SK-N-SH treated with all-trans-retinoic acid at 6 μM for 48 hours (cell line): ENCODE results near the gene TMEM244.

Experiments
- ATAC-seq: fragments of 200-7000 bp; cut with Tn5 transposase; 3 replicates; pipeline ENCODE4 v1.9.1; 2020; ENCODE audit warnings: mild to moderate bottlenecking, moderate library complexity
- ARNTL ChIP-seq: fragments of 450-650 bp; formaldehyde crosslinking; IDR thresholded peaks from 2 replicates; pipeline ENCODE4 v1.5.0; 2020; ENCODE audit warnings: low read depth, mild to moderate bottlenecking, moderate library complexity, borderline replicate concordance
- CREB5 ChIP-seq: fragments of 250-450 bp; sonication (Bioruptor Pico); IDR thresholded peaks from 2 replicates; pipeline ENCODE4 v1.5.1; 2020; ENCODE audit warnings: low read depth, mild to moderate bottlenecking, moderate library complexity
- CSDC2 ChIP-seq: fragments of 250-450 bp; sonication (Bioruptor Pico); IDR thresholded peaks from 2 replicates; pipeline ENCODE4 v1.5.0; 2020; ENCODE audit warnings: mild to moderate bottlenecking, moderate library complexity
- CSRNP3 ChIP-seq: fragments of 250-450 bp; sonication (Bioruptor Pico); IDR thresholded peaks from 2 replicates; pipeline ENCODE4 v1.5.1; 2021; ENCODE audit warnings: mild to moderate bottlenecking, moderate library complexity
- ESRRG ChIP-seq: fragments of 250-450 bp; sonication (Bioruptor Pico); IDR thresholded peaks from 2 replicates; pipeline ENCODE4 v1.6.1; 2021; ENCODE audit warnings: mild to moderate bottlenecking
- GLIS3 ChIP-seq: fragments of 250-450 bp; sonication (Bioruptor Pico); IDR thresholded peaks from 2 replicates; pipeline ENCODE4 v1.5.0; 2020; ENCODE audit warnings: mild to moderate bottlenecking, moderate library complexity
- ISL1 ChIP-seq: fragments of 250-450 bp; sonication (Bioruptor Pico); IDR thresholded peaks from 2 replicates; pipeline ENCODE4 v2.1.2; 2022; ENCODE audit warnings: mild to moderate bottlenecking, moderate library complexity
- OSR1 ChIP-seq: fragments of 250-450 bp; sonication (Bioruptor Pico); IDR thresholded peaks from 2 replicates; pipeline ENCODE4 v1.8.0; 2022; ENCODE audit warnings: moderate library complexity, mild to moderate bottlenecking, inconsistent platforms
- PATZ1 ChIP-seq: fragments of 250-450 bp; sonication (Bioruptor Pico); IDR thresholded peaks from 2 replicates; pipeline ENCODE4 v1.8.0; 2020; ENCODE audit warnings: mild to moderate bottlenecking, moderate library complexity, borderline replicate concordance
- POU6F1 ChIP-seq: fragments of 250-450 bp; sonication (Bioruptor Pico); IDR thresholded peaks from 2 replicates; pipeline ENCODE4 v1.8.0; 2021; ENCODE audit warnings: low read depth, mild to moderate bottlenecking, moderate library complexity, borderline replicate concordance
- PPARA ChIP-seq: fragments of 250-450 bp; sonication (Bioruptor Pico); IDR thresholded peaks from 2 replicates; pipeline ENCODE4 v1.5.0; 2020; ENCODE audit warnings: mild to moderate bottlenecking, borderline replicate concordance
- RARB ChIP-seq: fragments of 250-450 bp; sonication (Bioruptor Pico); IDR thresholded peaks from 2 replicates; pipeline ENCODE4 v1.8.0; 2021; ENCODE audit warnings: mild to moderate bottlenecking, moderate library complexity
- SNAI2 ChIP-seq: fragments of 250-450 bp; sonication (Bioruptor Pico); IDR thresholded peaks from 2 replicates; pipeline ENCODE4 v1.5.0; 2020; ENCODE audit warnings: mild to moderate bottlenecking, moderate library complexity
- TCF4 ChIP-seq: fragments of 250-450 bp; sonication (Bioruptor Pico); IDR thresholded peaks from 2 replicates; pipeline ENCODE4 v1.8.0; 2021; ENCODE audit warnings: mild to moderate bottlenecking, moderate library complexity, borderline replicate concordance
- TOX ChIP-seq: fragments of 250-450 bp; sonication (Bioruptor Pico); IDR thresholded peaks from 2 replicates; pipeline ENCODE4 v1.8.0; 2021; ENCODE audit warnings: mild to moderate bottlenecking, moderate library complexity, borderline replicate concordance
- TSHZ2 ChIP-seq: fragments of 250-450 bp; sonication (Bioruptor Pico); IDR thresholded peaks from 2 replicates; pipeline ENCODE4 v1.5.0; 2020; ENCODE audit warnings: mild to moderate bottlenecking, moderate library complexity
- ZC3H10 ChIP-seq: fragments of 250-450 bp; sonication (Bioruptor Pico); IDR thresholded peaks from 2 replicates; pipeline ENCODE4 v1.5.1; 2021; ENCODE audit warnings: mild to moderate bottlenecking, moderate library complexity
- ZFP3 ChIP-seq: fragments of 250-450 bp; sonication (Bioruptor Pico); IDR thresholded peaks from 2 replicates; pipeline ENCODE4 v1.5.0; 2020; ENCODE audit warnings: mild to moderate bottlenecking, moderate library complexity
- ZFP30 ChIP-seq: fragments of 450-650 bp; formaldehyde crosslinking; IDR thresholded peaks from 2 replicates; pipeline ENCODE4 v1.5.0; 2022; ENCODE audit warnings: mild to moderate bottlenecking, moderate library complexity
- ZNF565 ChIP-seq: fragments of 450-650 bp; formaldehyde crosslinking; conservative IDR thresholded peaks from 2 replicates; pipeline ENCODE4 v1.5.0; 2020; ENCODE audit warnings: low read depth, mild to moderate bottlenecking, moderate library complexity
- ZNF70 ChIP-seq: fragments of 450-650 bp; formaldehyde crosslinking; IDR thresholded peaks from 2 replicates; pipeline ENCODE4 v1.5.0; 2020; ENCODE audit warnings: mild to moderate bottlenecking, moderate library complexity
- ZNF8 ChIP-seq: fragments of 450-650 bp; formaldehyde crosslinking; IDR thresholded peaks from 2 replicates; pipeline ENCODE4 v1.5.0; 2020; ENCODE audit warnings: mild to moderate bottlenecking, moderate library complexity

The TMEM244 gene

GRCh38 chr6:129874837-129875236 lies 13.7 kb upstream of the TMEM244 start:
- no peak for ATAC-seq
- no peak for TF ChIP-seq TOX (CRISPR knock-in tag)
- TF ChIP-seq, all 23 proteins: peak for 0

- TF ChIP-seq TCF4 (no peak), ZNF70 (CRISPR knock-in tag) (no peak), ZFP30 (CRISPR knock-in tag) (no peak), SNAI2 (no peak), POU6F1 (CRISPR knock-in tag) (no peak), ZFP3 (CRISPR knock-in tag) (no peak), ARNTL (no peak), RARB (CRISPR knock-in tag) (no peak), ISL1 (no peak), ESRRG (CRISPR knock-in tag) (no peak), OSR1 (CRISPR knock-in tag) (no peak), CSRNP3 (CRISPR knock-in tag) (no peak)
Measured at GRCh38 chr6:129872586-129872985, 11.5 kb upstream of the TMEM244 start.

GRCh38 chr6:129871221-129871620 lies 10.1 kb upstream of the TMEM244 start:
- TF ChIP-seq ZNF70 (CRISPR knock-in tag) (no peak), PPARA (no peak), PATZ1 (CRISPR knock-in tag) (no peak), ZC3H10 (CRISPR knock-in tag) (no peak), ZFP30 (CRISPR knock-in tag) (no peak), ZFP3 (CRISPR knock-in tag) (no peak), RARB (CRISPR knock-in tag) (no peak), ZNF565 (CRISPR knock-in tag) (no peak), SNAI2 (no peak), ARNTL (no peak), TSHZ2 (CRISPR knock-in tag) (no peak), GLIS3 (CRISPR knock-in tag) (no peak), ZNF8 (CRISPR knock-in tag) (no peak), POU6F1 (CRISPR knock-in tag) (no peak), CSDC2 (CRISPR knock-in tag) (no peak), ISL1 (no peak), ESRRG (CRISPR knock-in tag) (no peak), CREB5 (no peak)
- ATAC-seq, result peak; percentile 29; the same call in 2 of the 3 replicates

More at GRCh38 chr6:129872586-129872985, 11.5 kb upstream of the TMEM244 start:
- ATAC-seq, result no peak
